Measurements from ENCODE around the gene TUBB2B. TPM values are rescaled to one million over a fixed set of nuclear protein-coding genes. Genes with fewer than 3 reads are reported as not detected.

TUBB2B gene
- polyA plus RNA-seq, 1 donor from 2014 or later = 3,172 TPM

DNA sequence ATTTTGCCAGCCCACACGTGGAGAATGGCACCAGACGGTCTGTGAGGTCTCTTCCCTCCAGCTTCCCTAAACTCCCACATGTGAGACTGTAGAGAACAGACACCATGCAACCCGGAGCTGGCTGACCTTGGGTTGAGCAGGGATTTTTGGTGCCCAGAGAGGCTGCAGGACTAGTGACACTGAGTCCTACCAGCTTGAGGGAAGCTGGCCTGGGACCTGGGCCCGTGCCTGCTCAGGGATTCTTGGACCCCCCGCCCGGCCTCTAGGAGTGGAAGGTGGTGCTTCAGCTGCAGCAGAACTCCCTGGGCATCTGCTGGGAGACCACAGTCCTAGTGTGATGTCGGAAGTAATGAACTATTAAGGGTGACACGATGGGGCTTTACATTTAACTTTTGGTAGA lies 34.5 kb upstream of the TUBB2B start:
- Histone ChIP-seq H3K9me2 (ENCODE audit: insufficient read depth, low read length) (no peaks in the 10 kb centered on the region), H3K4me2 (ENCODE audit: low read length) (no peak overlapping the region), H3K9me3 (ENCODE audit: low read length) (no peaks in the 10 kb centered on the region), H3K79me2 (replicated peaks; ENCODE audit: insufficient read depth, low read length) (peaks cover 44% of the 10 kb centered on the region), H3K27me3 (ENCODE audit: insufficient read depth, low read depth, low read length) (no peaks in the 10 kb centered on the region), H3K36me3 (ENCODE audit: insufficient read depth, low read length) (no peaks in the 10 kb centered on the region), H3K4me3 (ENCODE audit: low read length) (no peak overlapping the region), H3K9ac (ENCODE audit: low read length) (no peak overlapping the region), H4K20me1 (ENCODE audit: insufficient read depth) (no peaks in the 10 kb centered on the region), H2AFZ (ENCODE audit: low read depth, low read length) (no peak overlapping the region), H3K27ac (ENCODE audit: low read length) (no peak overlapping the region), H3F3A (ENCODE audit: insufficient read depth, low read length, poor library complexity, severe bottlenecking) (no peaks in the 10 kb centered on the region)
- TF ChIP-seq EZH2 (IDR thresholded peaks at IDR 0.05; ENCODE audit: borderline replicate concordance, insufficient read depth, low read length, poor library complexity, severe bottlenecking) = no peak
- no peak for TF ChIP-seq SMC3 (conservative IDR thresholded peaks at IDR 0.05; ENCODE audit: poor library complexity)
- TF ChIP-seq, protein P1, sequence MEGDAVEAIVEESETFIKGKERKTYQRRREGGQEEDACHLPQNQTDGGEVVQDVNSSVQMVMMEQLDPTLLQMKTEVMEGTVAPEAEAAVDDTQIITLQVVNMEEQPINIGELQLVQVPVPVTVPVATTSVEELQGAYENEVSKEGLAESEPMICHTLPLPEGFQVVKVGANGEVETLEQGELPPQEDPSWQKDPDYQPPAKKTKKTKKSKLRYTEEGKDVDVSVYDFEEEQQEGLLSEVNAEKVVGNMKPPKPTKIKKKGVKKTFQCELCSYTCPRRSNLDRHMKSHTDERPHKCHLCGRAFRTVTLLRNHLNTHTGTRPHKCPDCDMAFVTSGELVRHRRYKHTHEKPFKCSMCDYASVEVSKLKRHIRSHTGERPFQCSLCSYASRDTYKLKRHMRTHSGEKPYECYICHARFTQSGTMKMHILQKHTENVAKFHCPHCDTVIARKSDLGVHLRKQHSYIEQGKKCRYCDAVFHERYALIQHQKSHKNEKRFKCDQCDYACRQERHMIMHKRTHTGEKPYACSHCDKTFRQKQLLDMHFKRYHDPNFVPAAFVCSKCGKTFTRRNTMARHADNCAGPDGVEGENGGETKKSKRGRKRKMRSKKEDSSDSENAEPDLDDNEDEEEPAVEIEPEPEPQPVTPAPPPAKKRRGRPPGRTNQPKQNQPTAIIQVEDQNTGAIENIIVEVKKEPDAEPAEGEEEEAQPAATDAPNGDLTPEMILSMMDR (IDR thresholded peaks at IDR 0.05; ENCODE audit: poor library complexity, severe bottlenecking) = no peak
- no peak for TF ChIP-seq POLR2AphosphoS5 (IDR thresholded peaks at IDR 0.05)
- TF ChIP-seq, protein P2, sequence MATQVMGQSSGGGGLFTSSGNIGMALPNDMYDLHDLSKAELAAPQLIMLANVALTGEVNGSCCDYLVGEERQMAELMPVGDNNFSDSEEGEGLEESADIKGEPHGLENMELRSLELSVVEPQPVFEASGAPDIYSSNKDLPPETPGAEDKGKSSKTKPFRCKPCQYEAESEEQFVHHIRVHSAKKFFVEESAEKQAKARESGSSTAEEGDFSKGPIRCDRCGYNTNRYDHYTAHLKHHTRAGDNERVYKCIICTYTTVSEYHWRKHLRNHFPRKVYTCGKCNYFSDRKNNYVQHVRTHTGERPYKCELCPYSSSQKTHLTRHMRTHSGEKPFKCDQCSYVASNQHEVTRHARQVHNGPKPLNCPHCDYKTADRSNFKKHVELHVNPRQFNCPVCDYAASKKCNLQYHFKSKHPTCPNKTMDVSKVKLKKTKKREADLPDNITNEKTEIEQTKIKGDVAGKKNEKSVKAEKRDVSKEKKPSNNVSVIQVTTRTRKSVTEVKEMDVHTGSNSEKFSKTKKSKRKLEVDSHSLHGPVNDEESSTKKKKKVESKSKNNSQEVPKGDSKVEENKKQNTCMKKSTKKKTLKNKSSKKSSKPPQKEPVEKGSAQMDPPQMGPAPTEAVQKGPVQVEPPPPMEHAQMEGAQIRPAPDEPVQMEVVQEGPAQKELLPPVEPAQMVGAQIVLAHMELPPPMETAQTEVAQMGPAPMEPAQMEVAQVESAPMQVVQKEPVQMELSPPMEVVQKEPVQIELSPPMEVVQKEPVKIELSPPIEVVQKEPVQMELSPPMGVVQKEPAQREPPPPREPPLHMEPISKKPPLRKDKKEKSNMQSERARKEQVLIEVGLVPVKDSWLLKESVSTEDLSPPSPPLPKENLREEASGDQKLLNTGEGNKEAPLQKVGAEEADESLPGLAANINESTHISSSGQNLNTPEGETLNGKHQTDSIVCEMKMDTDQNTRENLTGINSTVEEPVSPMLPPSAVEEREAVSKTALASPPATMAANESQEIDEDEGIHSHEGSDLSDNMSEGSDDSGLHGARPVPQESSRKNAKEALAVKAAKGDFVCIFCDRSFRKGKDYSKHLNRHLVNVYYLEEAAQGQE (IDR thresholded peaks at IDR 0.05; ENCODE audit: borderline replicate concordance) = no peak
- TF ChIP-seq TAF1 (IDR thresholded peaks at IDR 0.05; ENCODE audit: low read depth) = no peak
- TF ChIP-seq RAD21 (conservative IDR thresholded peaks at IDR 0.05) = no peak
- TF ChIP-seq EP300 (conservative IDR thresholded peaks at IDR 0.05; ENCODE audit: poor library complexity, severe bottlenecking) = no peak
- TF ChIP-seq MXI1 (conservative IDR thresholded peaks at IDR 0.05; ENCODE audit: poor library complexity, severe bottlenecking) = no peak

DNA sequence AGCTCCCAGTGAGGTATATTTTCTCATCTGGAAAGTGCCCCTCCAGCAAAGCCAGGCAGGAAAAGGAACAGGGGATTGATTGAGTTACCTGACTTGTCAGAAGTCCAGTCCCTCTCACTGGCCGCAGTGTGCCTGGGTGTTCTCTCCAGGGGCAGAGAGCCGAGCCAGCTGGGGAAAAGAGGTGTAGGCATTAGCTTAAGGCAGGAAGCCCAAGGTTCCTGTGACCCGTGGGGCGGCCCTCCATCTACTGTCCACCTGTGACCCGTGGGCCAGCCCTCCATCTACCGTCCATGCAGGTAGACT lies 34.0 kb upstream of the TUBB2B start:
- no peaks in the 10 kb centered on the region for H3F3A ChIP-seq (ENCODE audit: insufficient read depth, low read length, poor library complexity, severe bottlenecking)
- peaks cover 45% of the 10 kb centered on the region for H3K79me2 ChIP-seq (replicated peaks; ENCODE audit: insufficient read depth, low read length)
- H3K27ac ChIP-seq (ENCODE audit: low read length) = no peak overlapping the region
- H3K4me3 ChIP-seq (ENCODE audit: low read length) = peak overlapping the region; percentile 34
- no peak overlapping the region for H3K9ac ChIP-seq (ENCODE audit: low read length)
- no peaks in the 10 kb centered on the region for H3K9me2 ChIP-seq (ENCODE audit: insufficient read depth, low read length)
- no peak overlapping the region for H3K4me2 ChIP-seq (ENCODE audit: low read length)
- no peaks in the 10 kb centered on the region for H3K27me3 ChIP-seq (ENCODE audit: insufficient read depth, low read depth, low read length)
- no peaks in the 10 kb centered on the region for H4K20me1 ChIP-seq (ENCODE audit: insufficient read depth)
- no peak overlapping the region for H2AFZ ChIP-seq (ENCODE audit: low read depth, low read length)
- H3K36me3 ChIP-seq (ENCODE audit: insufficient read depth, low read length) = no peaks in the 10 kb centered on the region
- no peaks in the 10 kb centered on the region for H3K9me3 ChIP-seq (ENCODE audit: low read length)
- TF ChIP-seq EP300 (conservative IDR thresholded peaks at IDR 0.05; ENCODE audit: poor library complexity, severe bottlenecking) = no peak
